Measurements from ENCODE around the gene AOPEP.
"Not testable (repeated sequence)": the region's sequence is repeated elsewhere in the genome, so short reads cannot be mapped to it uniquely, and the experiment has no call there.

DNA sequence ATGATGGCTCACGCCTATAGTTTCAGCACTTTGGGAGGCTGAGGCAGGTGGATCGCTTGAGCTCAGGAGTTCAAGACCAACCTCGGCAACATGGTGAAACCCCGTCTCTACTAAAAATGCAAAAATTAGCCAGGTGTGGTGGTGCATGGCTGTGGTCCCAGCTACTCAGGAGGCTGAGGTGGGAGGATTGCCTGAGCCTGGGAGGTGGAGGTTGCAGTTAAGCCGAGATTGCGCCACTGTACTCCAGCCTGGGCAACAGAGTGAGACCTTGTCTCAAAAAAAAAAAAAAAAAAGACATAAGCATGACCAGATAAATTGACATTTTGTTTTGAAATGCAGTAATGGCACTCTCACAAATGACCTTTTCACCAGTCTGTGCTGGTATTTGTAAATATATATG is 294.1 kb downstream of the AOPEP start:
- TF ChIP-seq, protein P1, sequence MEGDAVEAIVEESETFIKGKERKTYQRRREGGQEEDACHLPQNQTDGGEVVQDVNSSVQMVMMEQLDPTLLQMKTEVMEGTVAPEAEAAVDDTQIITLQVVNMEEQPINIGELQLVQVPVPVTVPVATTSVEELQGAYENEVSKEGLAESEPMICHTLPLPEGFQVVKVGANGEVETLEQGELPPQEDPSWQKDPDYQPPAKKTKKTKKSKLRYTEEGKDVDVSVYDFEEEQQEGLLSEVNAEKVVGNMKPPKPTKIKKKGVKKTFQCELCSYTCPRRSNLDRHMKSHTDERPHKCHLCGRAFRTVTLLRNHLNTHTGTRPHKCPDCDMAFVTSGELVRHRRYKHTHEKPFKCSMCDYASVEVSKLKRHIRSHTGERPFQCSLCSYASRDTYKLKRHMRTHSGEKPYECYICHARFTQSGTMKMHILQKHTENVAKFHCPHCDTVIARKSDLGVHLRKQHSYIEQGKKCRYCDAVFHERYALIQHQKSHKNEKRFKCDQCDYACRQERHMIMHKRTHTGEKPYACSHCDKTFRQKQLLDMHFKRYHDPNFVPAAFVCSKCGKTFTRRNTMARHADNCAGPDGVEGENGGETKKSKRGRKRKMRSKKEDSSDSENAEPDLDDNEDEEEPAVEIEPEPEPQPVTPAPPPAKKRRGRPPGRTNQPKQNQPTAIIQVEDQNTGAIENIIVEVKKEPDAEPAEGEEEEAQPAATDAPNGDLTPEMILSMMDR (conservative IDR thresholded peaks at IDR 0.05; ENCODE audit: low read length), result not testable (repeated sequence)
- TF ChIP-seq EZH2phosphoT487 (IDR thresholded peaks at IDR 0.05; ENCODE audit: borderline replicate concordance), result not testable (repeated sequence)
